HG03442 (cell line): Measurements from ENCODE around the gene RUNX3.
"Not testable (repeated sequence)": the region's sequence is repeated elsewhere in the genome, so short reads cannot be mapped to it uniquely, and the experiment has no call there.

Source experiments
- ATAC-seq: cut with Tn5 transposase; IDR thresholded peaks from one replicate; pipeline ENCODE4 v1.9.1; 2021; ENCODE audit warnings: mild to moderate bottlenecking, moderate library complexity; ENCODE audit not compliant: unreplicated experiment

The RUNX3 gene

GRCh38 chr1:24915816-24916602, 14.1 kb downstream of the RUNX3 start:
- no peak for ATAC-seq

GRCh38 chr1:24914226-24915069, 15.6 kb downstream of the RUNX3 start:
- ATAC-seq: no peak

- ATAC-seq: no peak
These were observed 16.4 kb downstream of the RUNX3 start for GRCh38 chr1:24913616-24914225.

- ATAC-seq: no peak
These were observed 16.8 kb downstream of the RUNX3 start for GRCh38 chr1:24913274-24913604.

- no peak for ATAC-seq
These were observed 17.5 kb downstream of the RUNX3 start for GRCh38 chr1:24912376-24913273.

GRCh38 chr1:24911651-24912155, 18.4 kb downstream of the RUNX3 start:
- no peak for ATAC-seq

GRCh38 chr1:24910751-24911650, 19.1 kb downstream of the RUNX3 start:
- no peak for ATAC-seq

- ATAC-seq: no peak
These were observed 19.9 kb downstream of the RUNX3 start for GRCh38 chr1:24910210-24910609.

GRCh38 chr1:24909388-24909898, 20.6 kb downstream of the RUNX3 start:
- ATAC-seq: no peak

GRCh38 chr1:24908591-24909259, 21.4 kb downstream of the RUNX3 start:
- ATAC-seq: no peak

- not testable (repeated sequence) for ATAC-seq
These were observed 22.3 kb downstream of the RUNX3 start for GRCh38 chr1:24907587-24908294.

GRCh38 chr1:24906760-24907490, 23.2 kb downstream of the RUNX3 start:
- no peak for ATAC-seq

- no peak for ATAC-seq
These were observed 23.9 kb downstream of the RUNX3 start for GRCh38 chr1:24905979-24906720.

- ATAC-seq: no peak
These were observed 24.6 kb downstream of the RUNX3 start for GRCh38 chr1:24905355-24905978.

GRCh38 chr1:24904731-24905354, 25.2 kb downstream of the RUNX3 start:
- no peak for ATAC-seq
